ENCODE data around the gene C2orf49.
"Not testable (repeated sequence)": the region's sequence is repeated elsewhere in the genome, so short reads cannot be mapped to it uniquely, and the experiment has no call there.

DNA sequence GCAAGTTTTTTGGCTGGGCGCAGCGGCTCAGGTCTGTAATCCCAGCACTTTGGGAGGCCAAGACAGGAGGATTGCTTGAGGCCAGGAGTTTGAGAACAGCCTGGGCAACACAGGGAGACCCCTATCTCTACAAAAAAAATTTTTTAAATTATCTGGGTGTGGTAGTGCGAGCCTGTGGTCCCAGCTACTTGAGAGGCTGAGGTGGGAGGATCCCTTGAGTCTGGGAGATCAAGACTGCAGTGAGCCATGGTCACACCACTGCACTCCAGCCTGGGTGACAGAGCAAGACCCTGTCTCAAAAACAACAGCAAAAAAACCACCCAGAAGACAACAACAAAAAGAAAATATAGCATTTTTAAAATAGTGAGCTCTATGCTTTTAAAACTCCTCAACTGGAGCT is 10.1 kb upstream of the C2orf49 start:
- TF ChIP-seq, protein P1, sequence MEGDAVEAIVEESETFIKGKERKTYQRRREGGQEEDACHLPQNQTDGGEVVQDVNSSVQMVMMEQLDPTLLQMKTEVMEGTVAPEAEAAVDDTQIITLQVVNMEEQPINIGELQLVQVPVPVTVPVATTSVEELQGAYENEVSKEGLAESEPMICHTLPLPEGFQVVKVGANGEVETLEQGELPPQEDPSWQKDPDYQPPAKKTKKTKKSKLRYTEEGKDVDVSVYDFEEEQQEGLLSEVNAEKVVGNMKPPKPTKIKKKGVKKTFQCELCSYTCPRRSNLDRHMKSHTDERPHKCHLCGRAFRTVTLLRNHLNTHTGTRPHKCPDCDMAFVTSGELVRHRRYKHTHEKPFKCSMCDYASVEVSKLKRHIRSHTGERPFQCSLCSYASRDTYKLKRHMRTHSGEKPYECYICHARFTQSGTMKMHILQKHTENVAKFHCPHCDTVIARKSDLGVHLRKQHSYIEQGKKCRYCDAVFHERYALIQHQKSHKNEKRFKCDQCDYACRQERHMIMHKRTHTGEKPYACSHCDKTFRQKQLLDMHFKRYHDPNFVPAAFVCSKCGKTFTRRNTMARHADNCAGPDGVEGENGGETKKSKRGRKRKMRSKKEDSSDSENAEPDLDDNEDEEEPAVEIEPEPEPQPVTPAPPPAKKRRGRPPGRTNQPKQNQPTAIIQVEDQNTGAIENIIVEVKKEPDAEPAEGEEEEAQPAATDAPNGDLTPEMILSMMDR (conservative IDR thresholded peaks at IDR 0.05 in 1 of 2, IDR thresholded peaks at IDR 0.05 in 1 of 2; ENCODE audit: extremely low read depth in 1 of 2, insufficient read depth in 1 of 2, low read depth in 1 of 2, low read length in 2 of 2) = not testable (repeated sequence)
- TF ChIP-seq EZH2 (IDR thresholded peaks at IDR 0.05; ENCODE audit: borderline replicate concordance, low read length) = not testable (repeated sequence)
